A673 (cell line): ENCODE data around the gene FAM163A. TPM values are rescaled to one million over a fixed set of nuclear protein-coding genes. Genes with fewer than 3 reads are reported as not detected.

Source experiments
- BruUV-seq: library from RNA; stranded (reverse); fragments of 400-500 nt; replicated peaks from 2 replicates; lab custom pipeline; 2021; lab: Mats Ljungman, UMichigan
- CTCF ChIA-PET: fragments of 300-600 bp; sonication (Branson Sonifier 250); formaldehyde crosslinking; loops from one replicate; lab custom pipeline; 2022; ENCODE audit warnings: antibody characterized with exemption; lab: Charles Lee
- POLR2A ChIA-PET: fragments of 300-600 bp; sonication (Branson Sonifier 250); formaldehyde crosslinking; loops from one replicate; lab custom pipeline; 2022; ENCODE audit warnings: antibody characterized with exemption; ENCODE audit not compliant: low non-redundant PET; lab: Charles Lee
- DNase-seq: peaks from one replicate; pipeline ENCODE4 v3.0.0-alpha.2; 2015; ENCODE audit warnings: low spot score
- H3K27ac ChIP-seq: fragments of 200-600 bp; sonication (generic); 2 replicates; pipeline ENCODE4 v1.5.1; 2016; ENCODE audit warnings: mixed run types, low read depth, mild to moderate bottlenecking, mixed read lengths, antibody characterized with exemption, low read length; ENCODE audit not compliant: poor library complexity, severe bottlenecking
- H3K27me3 ChIP-seq: fragments of 200-600 bp; sonication (generic); replicated peaks from 2 replicates; pipeline ENCODE4 v1.6.1; 2017; ENCODE audit warnings: mixed run types, low read depth, mild to moderate bottlenecking, mixed read lengths, antibody characterized with exemption, low read length; ENCODE audit not compliant: insufficient read depth, poor library complexity
- H3K36me3 ChIP-seq: fragments of 200-600 bp; sonication (generic); 2 replicates; pipeline ENCODE4 v1.6.1; 2016; ENCODE audit warnings: mixed run types, mild to moderate bottlenecking, mixed read lengths, antibody characterized with exemption, low read length; ENCODE audit not compliant: insufficient read depth, poor library complexity, severe bottlenecking
- H3K4me1 ChIP-seq: fragments of 200-600 bp; sonication (generic); 2 replicates; pipeline ENCODE4 v1.6.1; 2017; ENCODE audit warnings: mixed run types, mild to moderate bottlenecking, mixed read lengths, antibody characterized with exemption, low read length; ENCODE audit not compliant: insufficient read depth, poor library complexity, severe bottlenecking
- H3K4me3 ChIP-seq: fragments of 200-600 bp; sonication (generic); 2 replicates; pipeline ENCODE4 v1.5.1; 2016; ENCODE audit warnings: low read depth, mixed run types, mild to moderate bottlenecking, mixed read lengths, low read length; ENCODE audit not compliant: poor library complexity, severe bottlenecking
- H3K9me3 ChIP-seq: fragments of 200-600 bp; sonication (generic); 2 replicates; pipeline ENCODE4 v1.6.1; 2016; ENCODE audit warnings: mixed run types, low read depth, mild to moderate bottlenecking, mixed read lengths, antibody characterized with exemption, low read length; ENCODE audit not compliant: poor library complexity, severe bottlenecking
- EZH2 ChIP-seq: fragments of 200-600 bp; sonication (generic); IDR thresholded peaks from 2 replicates; pipeline ENCODE4 v1.6.1; 2017; ENCODE audit warnings: borderline replicate concordance, low read depth, mild to moderate bottlenecking, mixed read lengths, antibody characterized with exemption, low read length; ENCODE audit not compliant: poor library complexity, severe bottlenecking
- intact Hi-C: fragments of 100-400 bp; cut with micrococcal nuclease; formaldehyde crosslinking; loops from one replicate; pipeline ENCODE4 v1.10.0; 2022; ENCODE audit not compliant: unreplicated experiment
- total RNA-seq: library from RNA; stranded (reverse); gene quantifications from 2 replicates; pipeline ENCODE4 v1.2.3, GENCODE V29; 2021
- TF ChIP-seq, protein P1 (sequence below): fragments of 300-800, 200-600 bp; sonication (generic); conservative IDR thresholded peaks from 2 replicates; pipeline ENCODE4 v1.5.1; 2017; ENCODE audit warnings: low read depth, mild to moderate bottlenecking, antibody characterized with exemption, low read length, moderate library complexity, mixed read lengths

FAM163A gene
- total RNA-seq, 1 experiment from 2014 or later, result not detected

DNA sequence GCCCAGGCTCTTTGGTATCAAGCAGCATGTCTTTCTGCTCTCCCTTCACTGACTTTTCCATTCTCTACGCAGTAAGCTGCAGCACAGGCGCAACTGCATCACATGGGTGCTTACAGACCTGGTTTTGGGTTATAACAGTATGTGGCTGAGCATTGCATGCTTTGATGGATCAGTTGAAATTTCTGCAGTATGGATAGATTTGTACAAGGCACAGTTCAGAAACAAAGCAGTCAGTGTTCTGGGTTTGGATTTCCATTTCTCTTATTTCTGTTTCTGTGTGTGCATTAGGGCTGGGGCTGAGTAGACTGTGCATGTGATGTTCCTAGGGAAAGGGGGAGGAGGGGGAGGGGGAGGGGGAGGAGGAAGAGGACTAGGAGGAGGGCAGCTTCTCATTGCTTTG lies 4.5 kb downstream of the FAM163A start:
- POLR2A ChIA-PET, result no interaction called here
- intact Hi-C loops, result no loop called here

DNA sequence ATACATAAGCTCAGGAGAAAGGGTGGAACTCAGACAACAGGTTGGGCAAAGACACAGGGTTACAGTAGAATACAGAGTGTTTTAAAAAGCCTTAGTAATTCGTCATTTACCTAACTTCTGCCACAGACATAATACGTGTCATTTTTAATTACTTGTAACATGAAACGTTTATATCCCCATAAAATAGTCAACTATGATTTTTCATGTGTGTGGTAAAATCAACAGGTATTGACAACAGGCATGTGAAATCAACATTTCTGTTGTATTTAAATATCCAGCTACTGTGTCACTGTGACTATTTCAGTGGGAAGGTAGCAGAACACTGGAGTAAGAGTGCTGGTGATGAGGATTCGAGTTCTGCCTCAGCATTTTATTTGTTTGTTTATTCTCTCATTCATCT lies 5.7 kb downstream of the FAM163A start:
- no peaks in the 10 kb centered on the region for H3K9me3 ChIP-seq
- TF ChIP-seq EZH2, result no peak
- TF ChIP-seq, protein P1, sequence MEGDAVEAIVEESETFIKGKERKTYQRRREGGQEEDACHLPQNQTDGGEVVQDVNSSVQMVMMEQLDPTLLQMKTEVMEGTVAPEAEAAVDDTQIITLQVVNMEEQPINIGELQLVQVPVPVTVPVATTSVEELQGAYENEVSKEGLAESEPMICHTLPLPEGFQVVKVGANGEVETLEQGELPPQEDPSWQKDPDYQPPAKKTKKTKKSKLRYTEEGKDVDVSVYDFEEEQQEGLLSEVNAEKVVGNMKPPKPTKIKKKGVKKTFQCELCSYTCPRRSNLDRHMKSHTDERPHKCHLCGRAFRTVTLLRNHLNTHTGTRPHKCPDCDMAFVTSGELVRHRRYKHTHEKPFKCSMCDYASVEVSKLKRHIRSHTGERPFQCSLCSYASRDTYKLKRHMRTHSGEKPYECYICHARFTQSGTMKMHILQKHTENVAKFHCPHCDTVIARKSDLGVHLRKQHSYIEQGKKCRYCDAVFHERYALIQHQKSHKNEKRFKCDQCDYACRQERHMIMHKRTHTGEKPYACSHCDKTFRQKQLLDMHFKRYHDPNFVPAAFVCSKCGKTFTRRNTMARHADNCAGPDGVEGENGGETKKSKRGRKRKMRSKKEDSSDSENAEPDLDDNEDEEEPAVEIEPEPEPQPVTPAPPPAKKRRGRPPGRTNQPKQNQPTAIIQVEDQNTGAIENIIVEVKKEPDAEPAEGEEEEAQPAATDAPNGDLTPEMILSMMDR, result no peak
- H3K4me3 ChIP-seq, result no peak overlapping the region
- peaks cover 2% of the 10 kb centered on the region for H3K4me1 ChIP-seq
- intact Hi-C loops, result no loop called here
- peaks cover 52% of the 10 kb centered on the region for H3K27me3 ChIP-seq
- DNase-seq, result no peak
- POLR2A ChIA-PET, result no interaction called here
- no peak overlapping the region for H3K27ac ChIP-seq
- no peaks in the 10 kb centered on the region for H3K36me3 ChIP-seq
- BruUV-seq, result no TSS peak
- CTCF ChIA-PET, result no interaction called here

More for the DNA sequence above, 4.5 kb downstream of the FAM163A start:
- no peak overlapping the region for H3K27ac ChIP-seq
- no peaks in the 10 kb centered on the region for H3K36me3 ChIP-seq
- H3K4me3 ChIP-seq, result no peak overlapping the region
- CTCF ChIA-PET, result interaction anchor here (0.5 kb wide), 1 partner anchor 67 kb away, joined by 4 read pairs; no protein-coding TSS in a partner anchor
- DNase-seq, result no peak
- H3K27me3 ChIP-seq, result peaks cover 64% of the 10 kb centered on the region
- no TSS peak for BruUV-seq
- TF ChIP-seq, protein P1, result no peak
- TF ChIP-seq EZH2, result no peak
- peaks cover 11% of the 10 kb centered on the region for H3K4me1 ChIP-seq
- no peaks in the 10 kb centered on the region for H3K9me3 ChIP-seq

DNA sequence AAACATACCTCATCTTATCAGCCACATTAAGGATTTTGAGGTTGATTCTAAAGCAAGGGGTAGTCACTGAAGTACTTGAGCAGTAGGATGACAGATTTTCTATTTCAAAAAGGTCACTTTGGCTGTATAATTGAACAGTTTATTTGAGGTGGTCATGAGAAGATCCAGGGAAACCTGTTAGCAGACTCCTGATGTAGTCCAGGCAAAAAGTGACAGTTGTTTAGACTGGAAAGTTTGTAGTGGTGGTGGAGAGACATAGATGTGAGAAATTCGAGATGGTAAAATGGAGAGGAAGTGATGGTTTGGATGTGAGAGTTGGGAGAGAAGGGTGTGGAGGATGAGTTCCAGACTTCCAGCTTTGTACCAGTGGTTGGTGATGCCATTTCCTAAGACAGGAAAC lies 7.5 kb downstream of the FAM163A start:
- no peak overlapping the region for H3K27ac ChIP-seq
- H3K4me3 ChIP-seq, result no peak overlapping the region
- H3K27me3 ChIP-seq, result peaks cover 34% of the 10 kb centered on the region
- H3K36me3 ChIP-seq, result no peaks in the 10 kb centered on the region
- no peaks in the 10 kb centered on the region for H3K9me3 ChIP-seq
- TF ChIP-seq, protein P1, result no peak
- no peak for TF ChIP-seq EZH2
- CTCF ChIA-PET, result no interaction called here
- no peaks in the 10 kb centered on the region for H3K4me1 ChIP-seq
- DNase-seq, result no peak
- POLR2A ChIA-PET, result no interaction called here
- BruUV-seq, result no TSS peak
- intact Hi-C loops, result no loop called here
